OCI-LY7 (cell line): ENCODE data around the gene FCGR2B. TPM values are rescaled to one million over a fixed set of nuclear protein-coding genes. Genes with fewer than 3 reads are reported as not detected.
A peak's percentile ranks its signal among the peaks of the same experiment; 100 is the strongest.

ENCODE experiments used
- BruUV-seq: library from RNA; stranded (reverse); fragments of 400-500 nt; replicated peaks from 2 replicates; lab custom pipeline; 2021; lab: Mats Ljungman, UMichigan
- CTCF ChIA-PET: fragments of 300-600 bp; sonication (Branson Sonifier 250); formaldehyde crosslinking; loops from one replicate; lab custom pipeline; 2022; ENCODE audit warnings: antibody characterized with exemption; ENCODE audit not compliant: unreplicated experiment; lab: Charles Lee
- POLR2A ChIA-PET: fragments of 300-600 bp; sonication (Branson Sonifier 250); formaldehyde crosslinking; loops from one replicate; lab custom pipeline; 2022; ENCODE audit warnings: antibody characterized with exemption; lab: Charles Lee
- DNase-seq: peaks from one replicate; pipeline ENCODE4 v3.0.0-alpha.2; 2015; ENCODE audit warnings: low spot score
- H2AFZ ChIP-seq: fragments of 200-600 bp; sonication (generic), shearing (Covaris generic); 2 replicates; pipeline ENCODE4 v1.6.1; 2014; ENCODE audit warnings: mild to moderate bottlenecking, antibody characterized with exemption, low read length, moderate library complexity
- H3K27ac ChIP-seq: fragments of 200-600 bp; sonication (generic); 2 replicates; pipeline ENCODE4 v1.5.1; 2014; ENCODE audit warnings: mixed run types, low read depth, mild to moderate bottlenecking, moderate library complexity, low read length, inconsistent platforms; ENCODE audit not compliant: poor library complexity, severe bottlenecking
- H3K36me3 ChIP-seq: fragments of 200-600 bp; sonication (generic); 2 replicates; pipeline ENCODE4 v1.6.1; 2014; ENCODE audit warnings: mild to moderate bottlenecking, antibody characterized with exemption, low read length, moderate library complexity, mixed read lengths; ENCODE audit not compliant: insufficient read depth
- H3K4me1 ChIP-seq: fragments of 200-600 bp; sonication (generic); 2 replicates; pipeline ENCODE4 v1.5.1; 2014; ENCODE audit warnings: mild to moderate bottlenecking, low read length; ENCODE audit not compliant: insufficient read depth, poor library complexity, severe bottlenecking
- H3K4me2 ChIP-seq: fragments of 200-600 bp; sonication (generic); 2 replicates; pipeline ENCODE4 v1.6.1; 2014; ENCODE audit warnings: mild to moderate bottlenecking, low read length
- H3K4me3 ChIP-seq: fragments of 200-600 bp; sonication (generic); 2 replicates; pipeline ENCODE4 v1.5.1; 2014; ENCODE audit warnings: mild to moderate bottlenecking, low read depth, low read length; ENCODE audit not compliant: poor library complexity, severe bottlenecking
- H3K79me2 ChIP-seq: fragments of 200-600 bp; sonication (generic); 2 replicates; pipeline ENCODE4 v1.6.1; 2016; ENCODE audit warnings: low read depth, mild to moderate bottlenecking, low read length, moderate library complexity, mixed read lengths; ENCODE audit not compliant: insufficient read depth
- H3K9me2 ChIP-seq: fragments of 200-600 bp; sonication (generic); 2 replicates; pipeline ENCODE4 v1.6.1; 2016; ENCODE audit warnings: mild to moderate bottlenecking, low read length, mixed read lengths; ENCODE audit not compliant: insufficient read depth
- H3K9me3 ChIP-seq: fragments of 200-600 bp; sonication (generic); 2 replicates; pipeline ENCODE4 v1.6.1; 2014; ENCODE audit warnings: mild to moderate bottlenecking, mixed run types, low read length, mixed read lengths
- H4K20me1 ChIP-seq: fragments of 200-600 bp; sonication (generic); 2 replicates; pipeline ENCODE4 v1.6.1; 2014; ENCODE audit warnings: mild to moderate bottlenecking, antibody characterized with exemption, low read length, moderate library complexity, mixed read lengths; ENCODE audit not compliant: insufficient read depth
- CTCF ChIP-seq: fragments of 200-600 bp; sonication (generic); conservative IDR thresholded peaks from 2 replicates; pipeline ENCODE4 v1.5.1; 2014; ENCODE audit warnings: mild to moderate bottlenecking, antibody characterized with exemption, low read length, moderate library complexity, mixed read lengths
- EZH2phosphoT487 ChIP-seq: fragments of 200-600 bp; sonication (generic); IDR thresholded peaks from 2 replicates; pipeline ENCODE4 v1.6.1; 2018; ENCODE audit warnings: low read depth, borderline replicate concordance, mild to moderate bottlenecking, mixed run types, antibody characterized with exemption, low read length, moderate library complexity, mixed read lengths
- intact Hi-C: fragments of 100-400 bp; cut with micrococcal nuclease; formaldehyde crosslinking; loops from one replicate; pipeline ENCODE4 v1.10.0; 2022; ENCODE audit not compliant: unreplicated experiment
- total RNA-seq, 2 experiments: library from RNA; depleted of rRNA in 1 of 2; stranded (reverse); fragments of >200 nt in 1 of 2; shearing (Covaris generic) in 1 of 2; gene quantifications; 2 replicates each; pipeline ENCODE4 v1.2.3, GENCODE V29; 2014 to 2022

FCGR2B gene
- total RNA-seq, 2 experiments from 2014 or later: 4.6 to 4.8 TPM

GRCh38 chr1:161706113-161706481, 43.2 kb downstream of the FCGR2B start:
- CTCF ChIA-PET: interaction anchor here (2.1 kb wide), 1 partner anchor 32 kb away, joined by 12 read pairs; no protein-coding TSS in a partner anchor
- no peaks in the 10 kb centered on the region for H3K9me2 ChIP-seq
- DNase-seq: no peak

DNA sequence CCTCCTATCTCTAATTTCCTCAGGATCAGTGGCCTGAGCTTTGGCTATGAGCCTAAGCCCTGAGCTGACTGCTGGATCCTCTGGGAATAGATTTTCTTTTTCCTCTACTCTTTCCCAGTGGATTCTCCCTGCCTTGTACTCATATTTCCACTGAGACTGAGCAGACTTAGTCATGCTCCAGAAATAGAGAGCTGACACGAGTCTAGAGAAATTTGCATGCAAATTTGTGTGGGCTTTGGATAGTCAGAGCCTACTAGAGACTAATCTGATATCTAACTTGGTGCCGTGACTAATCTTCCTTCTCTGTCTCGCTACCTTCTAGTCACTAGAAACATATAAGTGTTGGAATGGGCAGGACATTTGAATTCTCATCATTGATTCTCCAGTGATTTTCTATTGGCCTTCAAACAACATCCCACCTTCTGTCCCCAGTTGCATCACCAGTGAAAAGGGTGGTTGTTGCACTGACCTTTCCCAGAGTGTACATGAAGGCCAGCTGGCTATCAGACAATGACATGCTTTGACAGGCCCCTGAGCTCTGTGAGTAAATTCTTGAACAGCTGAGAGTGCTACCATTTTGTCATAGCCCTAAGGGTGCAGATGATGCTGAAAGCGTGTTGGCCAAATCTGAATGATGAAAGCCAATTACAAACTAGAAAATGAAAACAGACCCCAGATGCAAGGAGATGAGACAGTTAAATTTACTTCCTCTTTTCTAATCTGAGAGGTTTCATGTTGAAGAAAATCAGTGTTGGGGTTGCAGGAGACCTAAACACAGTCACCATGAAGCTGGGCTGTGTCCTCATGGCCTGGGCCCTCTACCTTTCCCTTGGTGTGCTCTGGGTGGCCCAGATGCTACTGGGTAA, 43.8 kb downstream of the FCGR2B start, which contains the start of gene FCRLA:
FCRLA (plus strand) TSS at position 748 of the 866 bp plus-strand sequence; CDS start at position 784, 36 bp downstream.
- peak; percentile 94 for DNase-seq
- intact Hi-C loops: loop anchor here (1.0 to 5.0 kb wide), 4 partner anchors 20 to 791 kb away; partner anchors contain the start of gene UHMK1
- Histone ChIP-seq H3K4me2 (peak within 1 kb of the TSS; percentile 99), H3K36me3 (peaks cover 42% of the 10 kb centered on the region), H3K9me3 (no peaks in the 10 kb centered on the region), H3K27ac (peak within 1 kb of the TSS; percentile 96), H4K20me1 (peaks cover 15% of the 10 kb centered on the region), H3K9me2 (no peaks in the 10 kb centered on the region), H2AFZ (peak within 1 kb of the TSS; percentile 71; the same call in 1 of the 2 replicates), H3K4me3 (peak within 1 kb of the TSS; percentile 80), H3K4me1 (peaks cover 55% of the 10 kb centered on the region), H3K79me2 (peaks cover 58% of the 10 kb centered on the region)
- ChIA-PET CTCF (interaction anchor here (0.9 to 2.1 kb wide), 2 partner anchors 20 to 32 kb away, joined by 4 to 12 read pairs; no protein-coding TSS in a partner anchor), POLR2A (interaction anchor here (0.6 to 5.8 kb wide), 14 partner anchors 10 to 287 kb away, joined by 3 to 64 read pairs (median 13); partner anchors contain the start of genes DUSP12 and FCRLB)
- TSS peak; percentile 72 for BruUV-seq
- TF ChIP-seq EZH2phosphoT487 (no peak), CTCF (no peak)

More at GRCh38 chr1:161706113-161706481, 43.2 kb downstream of the FCGR2B start:
- POLR2A ChIA-PET: interaction anchor here (1.6 to 5.8 kb wide), 8 partner anchors 10 to 43 kb away, joined by 4 to 64 read pairs (median 17); partner anchors contain the start of gene DUSP12
- Histone ChIP-seq H3K27ac (peak overlapping the region; percentile 96), H2AFZ (peak overlapping the region; percentile 71; the same call in 1 of the 2 replicates), H3K79me2 (peaks cover 52% of the 10 kb centered on the region), H3K4me1 (peaks cover 48% of the 10 kb centered on the region), H3K4me3 (peak overlapping the region; percentile 80), H3K4me2 (peak overlapping the region; percentile 99), H3K36me3 (peaks cover 36% of the 10 kb centered on the region), H4K20me1 (peaks cover 15% of the 10 kb centered on the region), H3K9me3 (no peaks in the 10 kb centered on the region)
- intact Hi-C loops: loop anchor here (5.0 kb wide), 2 partner anchors 59 to 791 kb away; partner anchors contain the start of gene UHMK1
- no peak for TF ChIP-seq EZH2phosphoT487
- no peak for TF ChIP-seq CTCF
- no TSS peak for BruUV-seq
